Glutamatergic neuron (in vitro differentiated cells): Measurements from ENCODE around the gene HAUS3. TPM values are rescaled to one million over a fixed set of nuclear protein-coding genes. Genes with fewer than 3 reads are reported as not detected.

Experiments used
- DNase-seq: peaks from one replicate; pipeline ENCODE4 v3.0.0; 2022
- H3K27ac Mint-ChIP-seq: one replicate; pipeline ENCODE4 v1.8.0; 2020; ENCODE audit warnings: mild to moderate bottlenecking, mixed read lengths, inconsistent platforms; ENCODE audit not compliant: unreplicated experiment
- H3K27me3 Mint-ChIP-seq: one replicate; pipeline ENCODE4 v1.8.0; 2020; ENCODE audit warnings: mild to moderate bottlenecking, moderate library complexity, mixed read lengths, inconsistent platforms; ENCODE audit not compliant: unreplicated experiment
- H3K36me3 Mint-ChIP-seq: one replicate; pipeline ENCODE4 v1.8.0; 2020; ENCODE audit warnings: mild to moderate bottlenecking, mixed read lengths, inconsistent platforms; ENCODE audit not compliant: unreplicated experiment
- H3K4me1 Mint-ChIP-seq: one replicate; pipeline ENCODE4 v1.8.0; 2020; ENCODE audit warnings: mild to moderate bottlenecking, low read depth, mixed read lengths, inconsistent platforms; ENCODE audit not compliant: unreplicated experiment
- H3K4me3 Mint-ChIP-seq: one replicate; pipeline ENCODE4 v1.8.0; 2020; ENCODE audit warnings: mild to moderate bottlenecking, mixed read lengths, inconsistent platforms; ENCODE audit not compliant: unreplicated experiment
- H3K9me3 Mint-ChIP-seq: one replicate; pipeline ENCODE4 v1.8.0; 2020; ENCODE audit warnings: mild to moderate bottlenecking, moderate library complexity, mixed read lengths, inconsistent platforms; ENCODE audit not compliant: unreplicated experiment
- CTCF ChIP-seq: fragments of 200-600 bp; sonication (generic); IDR thresholded peaks from one replicate; pipeline ENCODE4 v1.5.0; 2021; ENCODE audit not compliant: partially characterized antibody, unreplicated experiment
- total RNA-seq: library from RNA; stranded (reverse); fragmentation: NEBNext Ultra II Directional; extraction: Animal tissue kit (Norgen Biotek cat#: 25700); gene quantifications from one replicate; pipeline ENCODE4 v1.2.1, GENCODE V29; 2021; ENCODE audit not compliant: unreplicated experiment

The HAUS3 gene
- total RNA-seq, 1 donor from 2014 or later: 15.6 TPM

- Mint-ChIP-seq H3K4me3 (no peak overlapping the region), H3K9me3 (peaks cover 14% of the 10 kb centered on the region), H3K27me3 (no peaks in the 10 kb centered on the region), H3K4me1 (no peaks in the 10 kb centered on the region), H3K27ac (no peak overlapping the region), H3K36me3 (peaks cover 37% of the 10 kb centered on the region)
- no peak for DNase-seq
- no peak for TF ChIP-seq CTCF
Observed at GRCh38 chr4:2186865-2187172, 55.1 kb downstream of the HAUS3 start.

GRCh38 chr4:2186133-2186864 is 55.6 kb downstream of the HAUS3 start:
- peaks cover 15% of the 10 kb centered on the region for H3K9me3 Mint-ChIP-seq
- peaks cover 40% of the 10 kb centered on the region for H3K36me3 Mint-ChIP-seq
- H3K27me3 Mint-ChIP-seq: no peaks in the 10 kb centered on the region
- H3K27ac Mint-ChIP-seq: no peak overlapping the region
- H3K4me1 Mint-ChIP-seq: no peaks in the 10 kb centered on the region
- H3K4me3 Mint-ChIP-seq: no peak overlapping the region
- DNase-seq: no peak
- TF ChIP-seq CTCF: no peak

GRCh38 chr4:2183394-2183793 is 58.5 kb downstream of the HAUS3 start:
- H3K27me3 Mint-ChIP-seq: no peaks in the 10 kb centered on the region
- peaks cover 11% of the 10 kb centered on the region for H3K9me3 Mint-ChIP-seq
- no peaks in the 10 kb centered on the region for H3K4me1 Mint-ChIP-seq
- DNase-seq: no peak
- H3K4me3 Mint-ChIP-seq: no peak overlapping the region
- TF ChIP-seq CTCF: no peak
- H3K27ac Mint-ChIP-seq: no peak overlapping the region
- peaks cover 37% of the 10 kb centered on the region for H3K36me3 Mint-ChIP-seq

- Mint-ChIP-seq H3K4me3 (no peak overlapping the region), H3K9me3 (peaks cover 11% of the 10 kb centered on the region), H3K27me3 (peaks cover 1% of the 10 kb centered on the region), H3K36me3 (peaks cover 35% of the 10 kb centered on the region), H3K27ac (no peak overlapping the region), H3K4me1 (no peaks in the 10 kb centered on the region)
- TF ChIP-seq CTCF: no peak
- DNase-seq: no peak
Observed at GRCh38 chr4:2182994-2183393, 58.9 kb downstream of the HAUS3 start.

- Mint-ChIP-seq H3K4me1 (no peaks in the 10 kb centered on the region), H3K27ac (no peak overlapping the region), H3K4me3 (no peak overlapping the region), H3K27me3 (peaks cover 1% of the 10 kb centered on the region), H3K36me3 (peaks cover 19% of the 10 kb centered on the region), H3K9me3 (peaks cover 4% of the 10 kb centered on the region)
- DNase-seq: no peak
- no peak for TF ChIP-seq CTCF
Observed at GRCh38 chr4:2180410-2180809, 61.5 kb downstream of the HAUS3 start.
